ENCODE results near the gene GPR78.

GRCh38 chr4:8564595-8564994 lies 15.6 kb upstream of the GPR78 start:
- TF ChIP-seq CTCF (IDR thresholded peaks at IDR 0.05; ENCODE audit: low read depth, low read length) (no peak), EZH2phosphoT487 (IDR thresholded peaks at IDR 0.05; ENCODE audit: low read depth) (no peak)
